Measurements from ENCODE around the gene SMYD5. TPM values are rescaled to one million over a fixed set of nuclear protein-coding genes. Genes with fewer than 3 reads are reported as not detected.

Gene SMYD5
- total RNA-seq, 1 donor from 2014 or later: 12.8 TPM

DNA sequence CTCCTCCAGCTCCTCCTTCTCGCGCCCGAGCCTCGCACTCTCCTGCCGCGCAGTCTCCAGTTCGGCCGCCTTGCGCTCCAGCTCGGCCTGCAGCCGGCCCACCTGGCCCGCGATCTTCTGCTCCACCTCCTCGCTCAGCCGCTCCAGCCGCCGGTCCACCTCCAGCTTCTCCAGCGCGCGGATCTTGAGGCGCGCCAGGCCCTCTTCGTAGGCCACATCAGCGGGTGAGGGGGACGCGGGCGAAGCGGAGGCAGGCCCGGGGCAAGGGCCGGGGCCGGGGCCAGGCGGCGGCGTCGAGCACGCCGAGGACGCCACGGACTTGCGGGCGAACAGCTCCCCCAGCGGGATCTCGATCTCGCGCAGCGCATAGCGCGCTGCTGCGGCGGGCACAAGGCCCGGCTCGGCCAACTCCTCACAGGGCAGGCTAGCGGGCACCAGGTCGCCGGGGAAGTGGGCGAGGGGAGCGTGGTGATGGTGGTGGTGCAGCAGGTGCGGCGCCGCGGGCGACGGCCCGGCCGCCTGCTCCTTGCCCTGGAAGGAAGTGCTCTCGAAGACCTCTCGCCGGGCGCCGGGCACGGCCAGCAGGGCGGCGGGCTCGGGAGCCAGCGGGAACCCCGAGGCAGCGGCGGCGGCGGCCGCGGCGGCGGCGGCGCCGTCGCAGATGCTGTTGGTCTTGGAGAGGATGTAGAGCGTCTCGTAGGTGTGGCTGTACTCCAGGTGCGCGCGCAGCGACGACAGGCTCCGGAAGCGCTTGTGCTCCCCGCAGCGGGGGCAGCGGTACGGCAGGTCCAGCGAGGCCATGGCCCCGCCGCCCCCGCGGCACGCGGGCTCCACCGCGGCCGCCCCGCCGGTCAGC is 55.0 kb downstream of the SMYD5 start:
- no peak overlapping the region for H3K27ac ChIP-seq (ENCODE audit: low read depth, low read length)
- no peaks in the 10 kb centered on the region for H3K79me2 ChIP-seq (ENCODE audit: insufficient read depth, low read length)
- peaks cover 34% of the 10 kb centered on the region for H3K27me3 ChIP-seq (ENCODE audit: insufficient read depth, low read length)
- peak; percentile 94 for TF ChIP-seq EZH2 (IDR thresholded peaks at IDR 0.05; ENCODE audit: insufficient read depth, low read length)
- TF ChIP-seq, protein P1, sequence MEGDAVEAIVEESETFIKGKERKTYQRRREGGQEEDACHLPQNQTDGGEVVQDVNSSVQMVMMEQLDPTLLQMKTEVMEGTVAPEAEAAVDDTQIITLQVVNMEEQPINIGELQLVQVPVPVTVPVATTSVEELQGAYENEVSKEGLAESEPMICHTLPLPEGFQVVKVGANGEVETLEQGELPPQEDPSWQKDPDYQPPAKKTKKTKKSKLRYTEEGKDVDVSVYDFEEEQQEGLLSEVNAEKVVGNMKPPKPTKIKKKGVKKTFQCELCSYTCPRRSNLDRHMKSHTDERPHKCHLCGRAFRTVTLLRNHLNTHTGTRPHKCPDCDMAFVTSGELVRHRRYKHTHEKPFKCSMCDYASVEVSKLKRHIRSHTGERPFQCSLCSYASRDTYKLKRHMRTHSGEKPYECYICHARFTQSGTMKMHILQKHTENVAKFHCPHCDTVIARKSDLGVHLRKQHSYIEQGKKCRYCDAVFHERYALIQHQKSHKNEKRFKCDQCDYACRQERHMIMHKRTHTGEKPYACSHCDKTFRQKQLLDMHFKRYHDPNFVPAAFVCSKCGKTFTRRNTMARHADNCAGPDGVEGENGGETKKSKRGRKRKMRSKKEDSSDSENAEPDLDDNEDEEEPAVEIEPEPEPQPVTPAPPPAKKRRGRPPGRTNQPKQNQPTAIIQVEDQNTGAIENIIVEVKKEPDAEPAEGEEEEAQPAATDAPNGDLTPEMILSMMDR (IDR thresholded peaks at IDR 0.05; ENCODE audit: insufficient read depth, low read depth, low read length): no peak
- peaks cover 19% of the 10 kb centered on the region for H3K36me3 Mint-ChIP-seq (ENCODE audit: low read depth, unreplicated experiment)
- H3K4me3 Mint-ChIP-seq (ENCODE audit: unreplicated experiment): no peak overlapping the region
- H3K9ac ChIP-seq (ENCODE audit: low read length): no peak overlapping the region
- peaks cover 4% of the 10 kb centered on the region for H3K9me3 Mint-ChIP-seq (ENCODE audit: unreplicated experiment)
- no peaks in the 10 kb centered on the region for H3K36me3 ChIP-seq (ENCODE audit: insufficient read depth, low read length)
- H3K4me2 ChIP-seq (ENCODE audit: low read length): peak overlapping the region; percentile 74
- no peak overlapping the region for H3K27ac Mint-ChIP-seq (ENCODE audit: unreplicated experiment)
- peaks cover 39% of the 10 kb centered on the region for H3K27me3 Mint-ChIP-seq (ENCODE audit: low read depth, unreplicated experiment)
- H3K4me1 ChIP-seq (ENCODE audit: insufficient read depth, low read length): peaks cover 5% of the 10 kb centered on the region
- no peaks in the 10 kb centered on the region for H3K9me3 ChIP-seq (ENCODE audit: insufficient read depth, low read depth, low read length)
- peak overlapping the region; percentile 52 for H2AFZ ChIP-seq (ENCODE audit: low read depth, low read length)
- H3K4me1 Mint-ChIP-seq (ENCODE audit: low read depth, unreplicated experiment): peaks cover 14% of the 10 kb centered on the region
- no peak overlapping the region for H3K4me3 ChIP-seq (ENCODE audit: insufficient read depth, low read depth, low read length)
- FAIRE-seq (no peak), DNase-seq (ENCODE audit: low read depth) (no peak)
- peaks cover 38% of the 10 kb centered on the region for H4K20me1 ChIP-seq (ENCODE audit: insufficient read depth, low read length)

DNA sequence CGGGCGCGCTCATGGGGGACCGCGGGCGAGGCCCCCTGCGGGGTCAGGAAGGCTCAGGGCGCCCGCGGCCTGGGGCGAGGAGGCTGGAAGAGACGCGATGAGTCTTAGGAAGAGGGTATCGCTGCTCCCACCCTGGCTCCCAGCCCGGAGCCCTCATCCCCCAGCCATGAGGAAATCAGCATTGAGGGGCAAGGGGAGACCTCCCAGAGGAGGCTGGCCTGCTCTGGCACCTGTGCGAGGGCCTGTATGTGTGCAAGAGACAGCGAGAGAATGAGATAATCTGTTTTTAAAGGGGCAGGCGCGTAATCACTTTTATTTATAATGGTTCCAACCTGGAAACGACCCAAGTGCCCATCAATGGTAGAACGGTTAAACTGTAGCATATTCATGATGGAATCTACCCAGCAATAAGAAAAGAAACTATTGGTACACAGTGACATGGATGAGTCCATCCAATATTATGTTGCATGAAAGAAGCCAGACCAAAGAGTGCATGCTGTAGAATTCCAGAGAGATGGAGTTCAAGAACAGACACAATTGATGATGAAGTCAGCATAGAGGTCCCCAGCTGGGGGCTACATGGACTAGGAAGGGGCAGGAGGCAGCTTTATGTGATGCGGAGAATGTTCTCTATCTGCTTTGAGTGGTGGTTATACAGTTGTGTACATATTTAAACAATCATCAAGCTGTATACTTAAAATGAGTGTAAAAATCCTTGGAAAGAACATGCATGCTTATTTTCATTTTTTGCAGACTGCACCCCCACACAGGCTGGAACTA is 55.8 kb downstream of the SMYD5 start:
- H3K4me2 ChIP-seq (ENCODE audit: low read length): peak overlapping the region; percentile 74
- peaks cover 39% of the 10 kb centered on the region for H3K27me3 Mint-ChIP-seq (ENCODE audit: low read depth, unreplicated experiment)

More for the DNA sequence above, 55.8 kb downstream of the SMYD5 start:
- DNase-seq (ENCODE audit: low read depth) (no peak), FAIRE-seq (no peak)
- Histone ChIP-seq H3K9me3 (ENCODE audit: insufficient read depth, low read depth, low read length) (no peaks in the 10 kb centered on the region), H3K79me2 (ENCODE audit: insufficient read depth, low read length) (no peaks in the 10 kb centered on the region), H3K9ac (ENCODE audit: low read length) (no peak overlapping the region), H3K36me3 (ENCODE audit: insufficient read depth, low read length) (no peaks in the 10 kb centered on the region), H2AFZ (ENCODE audit: low read depth, low read length) (no peak overlapping the region), H3K27me3 (ENCODE audit: insufficient read depth, low read length) (peaks cover 34% of the 10 kb centered on the region), H3K27ac (ENCODE audit: low read depth, low read length) (no peak overlapping the region), H4K20me1 (ENCODE audit: insufficient read depth, low read length) (peaks cover 38% of the 10 kb centered on the region), H3K4me1 (ENCODE audit: insufficient read depth, low read length) (peaks cover 5% of the 10 kb centered on the region), H3K4me3 (ENCODE audit: insufficient read depth, low read depth, low read length) (no peak overlapping the region)
- TF ChIP-seq, protein P1 (IDR thresholded peaks at IDR 0.05; ENCODE audit: insufficient read depth, low read depth, low read length): no peak
- TF ChIP-seq EZH2 (IDR thresholded peaks at IDR 0.05; ENCODE audit: insufficient read depth, low read length): no peak
- Mint-ChIP-seq H3K4me3 (ENCODE audit: unreplicated experiment) (peak overlapping the region; percentile 1), H3K4me1 (ENCODE audit: low read depth, unreplicated experiment) (peaks cover 14% of the 10 kb centered on the region), H3K36me3 (ENCODE audit: low read depth, unreplicated experiment) (peaks cover 19% of the 10 kb centered on the region), H3K9me3 (ENCODE audit: unreplicated experiment) (peaks cover 4% of the 10 kb centered on the region), H3K27ac (ENCODE audit: unreplicated experiment) (no peak overlapping the region)

All from astrocyte (in vitro differentiated cells and primary cell).